ENCODE data around the gene TRAF1. TPM values are rescaled to one million over a fixed set of nuclear protein-coding genes. Genes with fewer than 3 reads are reported as not detected.

TRAF1 gene
- total and polyA plus RNA-seq, 10 of the 15 experiments (the other 5 are each of a cell fraction or from before 2014, with no cell fraction given), result 13.8 to 163 (median 128) TPM

DNA sequence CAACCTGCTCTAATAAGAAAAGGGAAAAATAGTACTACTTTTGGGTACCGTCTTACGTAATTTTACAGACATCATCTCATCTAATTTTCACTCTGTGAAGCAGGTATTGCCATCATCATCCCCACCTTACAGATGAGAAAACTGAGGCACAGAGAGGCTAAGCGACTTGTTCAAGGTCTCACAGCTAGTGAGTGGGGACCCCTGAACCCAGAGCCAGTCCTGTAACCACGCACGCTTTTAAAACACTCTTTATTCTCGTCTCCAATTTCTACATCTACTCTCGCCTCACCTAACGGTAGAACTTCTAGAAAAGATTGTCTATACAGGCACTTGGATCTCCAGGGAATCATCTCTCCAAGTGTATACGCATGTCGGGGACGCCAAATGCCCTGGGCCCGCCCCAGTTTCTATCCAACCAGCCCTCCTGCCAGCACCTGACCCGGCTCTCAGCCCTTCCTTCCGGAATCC, 1.5 kb upstream of the TRAF1 start (continued):
- TF ChIP-seq HSF1 (IDR thresholded peaks at IDR 0.05; ENCODE audit: low read depth, low read length) (no peak), FOS (IDR thresholded peaks at IDR 0.05; ENCODE audit: borderline replicate concordance, extremely low read depth, insufficient read length) (no peak), BCL3 (IDR thresholded peaks at IDR 0.05; ENCODE audit: borderline replicate concordance, insufficient read depth, low read depth, low read length, poor library complexity, severe bottlenecking) (no peak), ZBTB11 (CRISPR knock-in tag; IDR thresholded peaks at IDR 0.05) (no peak), ZZZ3 (IDR thresholded peaks at IDR 0.05; ENCODE audit: control insufficient read depth, insufficient read length, low read depth) (no peak), EZH2 (IDR thresholded peaks at IDR 0.05; ENCODE audit: borderline replicate concordance, control insufficient read depth, low read depth, low read length) (no peak), NKRF (conservative IDR thresholded peaks at IDR 0.05) (no peak), USF2 (IDR thresholded peaks at IDR 0.05; ENCODE audit: borderline replicate concordance, low read depth, low read length) (no peak), JUNB (IDR thresholded peaks at IDR 0.05) (no peak), CHD2 (IDR thresholded peaks at IDR 0.05; ENCODE audit: borderline replicate concordance, low read depth, low read length) (no peak), ZNF622 (IDR thresholded peaks at IDR 0.05) (no peak), MLLT1 (IDR thresholded peaks at IDR 0.05) (0 out of 2 replicates have a peak, but pooled peaks have one; percentile 57)
- TF ChIP-seq, protein P1, sequence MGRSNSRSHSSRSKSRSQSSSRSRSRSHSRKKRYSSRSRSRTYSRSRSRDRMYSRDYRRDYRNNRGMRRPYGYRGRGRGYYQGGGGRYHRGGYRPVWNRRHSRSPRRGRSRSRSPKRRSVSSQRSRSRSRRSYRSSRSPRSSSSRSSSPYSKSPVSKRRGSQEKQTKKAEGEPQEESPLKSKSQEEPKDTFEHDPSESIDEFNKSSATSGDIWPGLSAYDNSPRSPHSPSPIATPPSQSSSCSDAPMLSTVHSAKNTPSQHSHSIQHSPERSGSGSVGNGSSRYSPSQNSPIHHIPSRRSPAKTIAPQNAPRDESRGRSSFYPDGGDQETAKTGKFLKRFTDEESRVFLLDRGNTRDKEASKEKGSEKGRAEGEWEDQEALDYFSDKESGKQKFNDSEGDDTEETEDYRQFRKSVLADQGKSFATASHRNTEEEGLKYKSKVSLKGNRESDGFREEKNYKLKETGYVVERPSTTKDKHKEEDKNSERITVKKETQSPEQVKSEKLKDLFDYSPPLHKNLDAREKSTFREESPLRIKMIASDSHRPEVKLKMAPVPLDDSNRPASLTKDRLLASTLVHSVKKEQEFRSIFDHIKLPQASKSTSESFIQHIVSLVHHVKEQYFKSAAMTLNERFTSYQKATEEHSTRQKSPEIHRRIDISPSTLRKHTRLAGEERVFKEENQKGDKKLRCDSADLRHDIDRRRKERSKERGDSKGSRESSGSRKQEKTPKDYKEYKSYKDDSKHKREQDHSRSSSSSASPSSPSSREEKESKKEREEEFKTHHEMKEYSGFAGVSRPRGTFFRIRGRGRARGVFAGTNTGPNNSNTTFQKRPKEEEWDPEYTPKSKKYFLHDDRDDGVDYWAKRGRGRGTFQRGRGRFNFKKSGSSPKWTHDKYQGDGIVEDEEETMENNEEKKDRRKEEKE (IDR thresholded peaks at IDR 0.05), result no peak
- TF ChIP-seq, protein P2, sequence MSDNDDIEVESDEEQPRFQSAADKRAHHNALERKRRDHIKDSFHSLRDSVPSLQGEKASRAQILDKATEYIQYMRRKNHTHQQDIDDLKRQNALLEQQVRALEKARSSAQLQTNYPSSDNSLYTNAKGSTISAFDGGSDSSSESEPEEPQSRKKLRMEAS (IDR thresholded peaks at IDR 0.05; ENCODE audit: low read depth, low read length), result 0 out of 2 replicates have a peak, but pooled peaks have one; percentile 1
